ENCODE results near the gene BCL3.
"Not testable (repeated sequence)": the region's sequence is repeated elsewhere in the genome, so short reads cannot be mapped to it uniquely, and the experiment has no call there.

BCL3 gene

GRCh38 chr19:44775676-44776240 lies 27.2 kb downstream of the BCL3 start:
- TF ChIP-seq CTCF (IDR thresholded peaks at IDR 0.05; ENCODE audit: low read depth, low read length), result no peak
- H3K4me3 ChIP-seq (ENCODE audit: low read depth, low read length), result no peak overlapping the region

- no peak overlapping the region for H3K4me3 ChIP-seq (ENCODE audit: low read depth, low read length)
- no peak for TF ChIP-seq CTCF (IDR thresholded peaks at IDR 0.05; ENCODE audit: low read depth, low read length)
Observed at GRCh38 chr19:44776402-44777096, 28.0 kb downstream of the BCL3 start.

- no peak within 1 kb of the TSS for H3K4me3 ChIP-seq (ENCODE audit: low read depth, low read length)
- TF ChIP-seq CTCF (IDR thresholded peaks at IDR 0.05; ENCODE audit: low read depth, low read length), result no peak
Observed at GRCh38 chr19:44777715-44778347, 29.3 kb downstream of the BCL3 start, which contains the start of gene CBLC. Gene CBLC (plus strand): TSS chr19:44777890. CDS start chr19:44777932, 42 bp downstream.

- H3K4me3 ChIP-seq (ENCODE audit: low read depth, low read length), result no peak overlapping the region
- no peak for TF ChIP-seq CTCF (IDR thresholded peaks at IDR 0.05; ENCODE audit: low read depth, low read length)
Observed at GRCh38 chr19:44779150-44779549, 30.6 kb downstream of the BCL3 start.

GRCh38 chr19:44781694-44782093 lies 33.2 kb downstream of the BCL3 start:
- not testable (repeated sequence) for H3K4me3 ChIP-seq (ENCODE audit: low read depth, low read length)

GRCh38 chr19:44782729-44783128 lies 34.2 kb downstream of the BCL3 start:
- H3K4me3 ChIP-seq (ENCODE audit: low read depth, low read length), result no peak overlapping the region
- no peak for TF ChIP-seq CTCF (IDR thresholded peaks at IDR 0.05; ENCODE audit: low read depth, low read length)

- no peak overlapping the region for H3K4me3 ChIP-seq (ENCODE audit: low read depth, low read length)
- no peak for TF ChIP-seq CTCF (IDR thresholded peaks at IDR 0.05; ENCODE audit: low read depth, low read length)
Observed at GRCh38 chr19:44783545-44783944, 35.0 kb downstream of the BCL3 start.

Data from WI38 (cell line).